Sigmoid colon (tissue), 4 donors: ENCODE measurements around the gene SLF1.

Source experiments
- POLR2A ChIP-seq, 2 donors: fragments of 450-650 bp; IDR thresholded peaks; one replicate each; pipeline ENCODE4 v1.6.1; 2016; ENCODE audit warnings: antibody characterized with exemption in 2 of 2, mild to moderate bottlenecking in 2 of 2, moderate library complexity in 2 of 2
- POLR2AphosphoS5 ChIP-seq, 4 donors: sonication (generic); formaldehyde crosslinking; IDR thresholded peaks; one replicate each; pipeline ENCODE4 v1.6.1; 2017; ENCODE audit warnings: antibody characterized with exemption in 4 of 4
- TF ChIP-seq, protein P1 (sequence below), 4 experiments: fragments of 450-650 bp in 3 of 4; fragments of 200-600 bp in 1 of 4; IDR thresholded peaks; one replicate each; pipeline ENCODE4 v1.5.1; 2016 to 2019; ENCODE audit warnings: antibody characterized with exemption in 4 of 4, mild to moderate bottlenecking in 3 of 4, moderate library complexity in 2 of 4

DNA sequence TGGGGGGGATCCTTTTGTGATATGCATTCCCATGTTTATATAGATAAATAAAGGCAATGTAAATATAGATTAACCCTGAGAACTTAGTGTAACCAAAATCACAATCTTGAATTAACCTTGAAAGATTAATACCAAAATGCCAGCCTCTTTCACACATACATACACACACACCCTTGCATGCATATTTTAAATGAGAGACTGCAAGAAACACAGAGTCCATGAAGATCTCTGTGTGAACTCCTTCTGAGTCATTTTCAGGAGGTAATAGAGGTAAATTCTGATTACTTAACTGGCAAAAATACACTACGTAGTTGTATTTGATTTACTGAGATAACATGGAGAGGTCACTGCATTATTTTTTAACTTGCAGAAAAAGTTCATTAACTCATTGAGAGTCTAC lies 118.0 kb downstream of the SLF1 start:
- TF ChIP-seq, protein P1, sequence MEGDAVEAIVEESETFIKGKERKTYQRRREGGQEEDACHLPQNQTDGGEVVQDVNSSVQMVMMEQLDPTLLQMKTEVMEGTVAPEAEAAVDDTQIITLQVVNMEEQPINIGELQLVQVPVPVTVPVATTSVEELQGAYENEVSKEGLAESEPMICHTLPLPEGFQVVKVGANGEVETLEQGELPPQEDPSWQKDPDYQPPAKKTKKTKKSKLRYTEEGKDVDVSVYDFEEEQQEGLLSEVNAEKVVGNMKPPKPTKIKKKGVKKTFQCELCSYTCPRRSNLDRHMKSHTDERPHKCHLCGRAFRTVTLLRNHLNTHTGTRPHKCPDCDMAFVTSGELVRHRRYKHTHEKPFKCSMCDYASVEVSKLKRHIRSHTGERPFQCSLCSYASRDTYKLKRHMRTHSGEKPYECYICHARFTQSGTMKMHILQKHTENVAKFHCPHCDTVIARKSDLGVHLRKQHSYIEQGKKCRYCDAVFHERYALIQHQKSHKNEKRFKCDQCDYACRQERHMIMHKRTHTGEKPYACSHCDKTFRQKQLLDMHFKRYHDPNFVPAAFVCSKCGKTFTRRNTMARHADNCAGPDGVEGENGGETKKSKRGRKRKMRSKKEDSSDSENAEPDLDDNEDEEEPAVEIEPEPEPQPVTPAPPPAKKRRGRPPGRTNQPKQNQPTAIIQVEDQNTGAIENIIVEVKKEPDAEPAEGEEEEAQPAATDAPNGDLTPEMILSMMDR (IDR thresholded peaks at IDR 0.05): no peak
- TF ChIP-seq POLR2AphosphoS5 (IDR thresholded peaks at IDR 0.05): no peak
- TF ChIP-seq POLR2A (IDR thresholded peaks at IDR 0.05): no peak
